ENCODE data around the gene LSAMP.

DNA sequence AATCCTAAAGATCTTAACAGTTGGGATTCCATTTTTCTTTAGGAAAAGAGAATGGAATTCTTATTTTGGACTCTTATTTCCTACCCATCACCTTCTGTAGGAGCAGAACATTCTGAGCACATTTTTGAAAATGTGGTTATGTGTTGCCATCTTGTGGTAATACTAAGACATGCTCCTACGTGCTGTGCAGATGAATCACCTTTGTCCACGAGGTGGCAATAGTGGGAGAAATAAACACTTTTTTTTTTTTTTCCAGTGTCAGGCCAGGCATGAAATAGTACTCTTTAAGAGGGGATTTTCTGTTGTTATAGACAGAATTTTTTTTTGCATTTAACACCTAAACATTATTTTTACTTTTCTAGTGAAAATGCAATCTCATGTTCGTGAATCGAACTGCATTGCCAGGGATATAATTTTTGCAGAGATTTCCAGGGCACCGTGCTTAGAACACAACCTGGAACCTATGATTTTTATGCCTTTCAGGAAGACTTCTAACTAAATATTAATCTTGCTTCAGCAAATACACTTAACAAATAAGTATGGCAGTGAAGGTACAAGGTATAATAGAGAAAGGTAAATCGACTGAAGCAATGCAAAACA is 625.4 kb downstream of the LSAMP start:
- TF ChIP-seq PCBP1 (IDR thresholded peaks at IDR 0.05; ENCODE audit: borderline replicate concordance, low read depth, low read length): no peak
- TF ChIP-seq, protein P1, sequence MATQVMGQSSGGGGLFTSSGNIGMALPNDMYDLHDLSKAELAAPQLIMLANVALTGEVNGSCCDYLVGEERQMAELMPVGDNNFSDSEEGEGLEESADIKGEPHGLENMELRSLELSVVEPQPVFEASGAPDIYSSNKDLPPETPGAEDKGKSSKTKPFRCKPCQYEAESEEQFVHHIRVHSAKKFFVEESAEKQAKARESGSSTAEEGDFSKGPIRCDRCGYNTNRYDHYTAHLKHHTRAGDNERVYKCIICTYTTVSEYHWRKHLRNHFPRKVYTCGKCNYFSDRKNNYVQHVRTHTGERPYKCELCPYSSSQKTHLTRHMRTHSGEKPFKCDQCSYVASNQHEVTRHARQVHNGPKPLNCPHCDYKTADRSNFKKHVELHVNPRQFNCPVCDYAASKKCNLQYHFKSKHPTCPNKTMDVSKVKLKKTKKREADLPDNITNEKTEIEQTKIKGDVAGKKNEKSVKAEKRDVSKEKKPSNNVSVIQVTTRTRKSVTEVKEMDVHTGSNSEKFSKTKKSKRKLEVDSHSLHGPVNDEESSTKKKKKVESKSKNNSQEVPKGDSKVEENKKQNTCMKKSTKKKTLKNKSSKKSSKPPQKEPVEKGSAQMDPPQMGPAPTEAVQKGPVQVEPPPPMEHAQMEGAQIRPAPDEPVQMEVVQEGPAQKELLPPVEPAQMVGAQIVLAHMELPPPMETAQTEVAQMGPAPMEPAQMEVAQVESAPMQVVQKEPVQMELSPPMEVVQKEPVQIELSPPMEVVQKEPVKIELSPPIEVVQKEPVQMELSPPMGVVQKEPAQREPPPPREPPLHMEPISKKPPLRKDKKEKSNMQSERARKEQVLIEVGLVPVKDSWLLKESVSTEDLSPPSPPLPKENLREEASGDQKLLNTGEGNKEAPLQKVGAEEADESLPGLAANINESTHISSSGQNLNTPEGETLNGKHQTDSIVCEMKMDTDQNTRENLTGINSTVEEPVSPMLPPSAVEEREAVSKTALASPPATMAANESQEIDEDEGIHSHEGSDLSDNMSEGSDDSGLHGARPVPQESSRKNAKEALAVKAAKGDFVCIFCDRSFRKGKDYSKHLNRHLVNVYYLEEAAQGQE (IDR thresholded peaks at IDR 0.05; ENCODE audit: borderline replicate concordance in 1 of 2, low read depth in 1 of 2, low read length in 2 of 2): no peak
- TF ChIP-seq PAWR (CRISPR knock-in tag; IDR thresholded peaks at IDR 0.05; ENCODE audit: borderline replicate concordance): no peak
- no peak for TF ChIP-seq BRCA1 (CRISPR knock-in tag; IDR thresholded peaks at IDR 0.05)

Data from HepG2 (cell line).